Kidney epithelial cell (primary cell): ENCODE measurements around the gene PLXNA4. TPM values are rescaled to one million over a fixed set of nuclear protein-coding genes. Genes with fewer than 3 reads are reported as not detected.

Experiments
- DNase-seq: peaks from one replicate; pipeline ENCODE4 v3.0.0-alpha.2; 2010; ENCODE audit warnings: low read depth
- H3K27me3 ChIP-seq: 2 replicates; pipeline ENCODE4 v1.6.0; 2011; ENCODE audit warnings: low read length; ENCODE audit not compliant: control insufficient read depth, insufficient read depth
- H3K36me3 ChIP-seq: 2 replicates; pipeline ENCODE4 v1.5.1; 2011; ENCODE audit warnings: low read length; ENCODE audit not compliant: control insufficient read depth, insufficient read depth
- H3K4me3 ChIP-seq: 2 replicates; pipeline ENCODE4 v1.5.1; 2011; ENCODE audit warnings: low read depth, mild to moderate bottlenecking, control low read depth, low read length
- total RNA-seq: library from RNA; depleted of rRNA; stranded (reverse); fragments of >200 nt; gene quantifications from 2 replicates; pipeline ENCODE4 v1.2.3, GENCODE V29; 2015
- TF ChIP-seq, protein P1 (sequence below): IDR thresholded peaks from 2 replicates; pipeline ENCODE4 v1.5.1; 2011; ENCODE audit warnings: mild to moderate bottlenecking, moderate library complexity, low read length, control low read depth, inconsistent platforms; ENCODE audit not compliant: insufficient read depth, poor library complexity, severe bottlenecking

Gene PLXNA4
- total RNA-seq, 1 donor from 2014 or later = 5.9 TPM

DNA sequence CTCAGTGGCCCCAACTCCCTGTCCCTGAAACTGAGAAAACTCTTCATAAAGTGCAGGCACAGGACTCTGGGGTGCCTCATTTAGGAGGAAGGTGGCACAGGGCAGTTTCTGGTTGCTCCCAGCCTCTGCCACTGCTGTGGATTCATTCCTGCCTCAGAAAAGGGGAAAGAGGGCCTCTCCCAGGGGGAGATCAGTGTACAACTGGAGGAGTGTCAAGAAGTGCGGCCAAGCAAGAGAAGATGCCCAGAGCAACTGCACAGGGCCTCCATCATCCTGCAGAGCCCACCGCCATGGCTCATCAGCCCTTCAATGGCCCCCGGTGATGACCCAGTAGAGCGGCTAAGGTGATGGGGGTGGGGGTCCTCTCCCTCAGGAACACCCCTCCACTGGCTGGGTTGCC lies 150.3 kb downstream of the PLXNA4 start:
- TF ChIP-seq, protein P1, sequence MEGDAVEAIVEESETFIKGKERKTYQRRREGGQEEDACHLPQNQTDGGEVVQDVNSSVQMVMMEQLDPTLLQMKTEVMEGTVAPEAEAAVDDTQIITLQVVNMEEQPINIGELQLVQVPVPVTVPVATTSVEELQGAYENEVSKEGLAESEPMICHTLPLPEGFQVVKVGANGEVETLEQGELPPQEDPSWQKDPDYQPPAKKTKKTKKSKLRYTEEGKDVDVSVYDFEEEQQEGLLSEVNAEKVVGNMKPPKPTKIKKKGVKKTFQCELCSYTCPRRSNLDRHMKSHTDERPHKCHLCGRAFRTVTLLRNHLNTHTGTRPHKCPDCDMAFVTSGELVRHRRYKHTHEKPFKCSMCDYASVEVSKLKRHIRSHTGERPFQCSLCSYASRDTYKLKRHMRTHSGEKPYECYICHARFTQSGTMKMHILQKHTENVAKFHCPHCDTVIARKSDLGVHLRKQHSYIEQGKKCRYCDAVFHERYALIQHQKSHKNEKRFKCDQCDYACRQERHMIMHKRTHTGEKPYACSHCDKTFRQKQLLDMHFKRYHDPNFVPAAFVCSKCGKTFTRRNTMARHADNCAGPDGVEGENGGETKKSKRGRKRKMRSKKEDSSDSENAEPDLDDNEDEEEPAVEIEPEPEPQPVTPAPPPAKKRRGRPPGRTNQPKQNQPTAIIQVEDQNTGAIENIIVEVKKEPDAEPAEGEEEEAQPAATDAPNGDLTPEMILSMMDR = no peak
- DNase-seq = no peak
- H3K27me3 ChIP-seq = no peaks in the 10 kb centered on the region
- H3K36me3 ChIP-seq = no peaks in the 10 kb centered on the region
- no peak overlapping the region for H3K4me3 ChIP-seq

DNA sequence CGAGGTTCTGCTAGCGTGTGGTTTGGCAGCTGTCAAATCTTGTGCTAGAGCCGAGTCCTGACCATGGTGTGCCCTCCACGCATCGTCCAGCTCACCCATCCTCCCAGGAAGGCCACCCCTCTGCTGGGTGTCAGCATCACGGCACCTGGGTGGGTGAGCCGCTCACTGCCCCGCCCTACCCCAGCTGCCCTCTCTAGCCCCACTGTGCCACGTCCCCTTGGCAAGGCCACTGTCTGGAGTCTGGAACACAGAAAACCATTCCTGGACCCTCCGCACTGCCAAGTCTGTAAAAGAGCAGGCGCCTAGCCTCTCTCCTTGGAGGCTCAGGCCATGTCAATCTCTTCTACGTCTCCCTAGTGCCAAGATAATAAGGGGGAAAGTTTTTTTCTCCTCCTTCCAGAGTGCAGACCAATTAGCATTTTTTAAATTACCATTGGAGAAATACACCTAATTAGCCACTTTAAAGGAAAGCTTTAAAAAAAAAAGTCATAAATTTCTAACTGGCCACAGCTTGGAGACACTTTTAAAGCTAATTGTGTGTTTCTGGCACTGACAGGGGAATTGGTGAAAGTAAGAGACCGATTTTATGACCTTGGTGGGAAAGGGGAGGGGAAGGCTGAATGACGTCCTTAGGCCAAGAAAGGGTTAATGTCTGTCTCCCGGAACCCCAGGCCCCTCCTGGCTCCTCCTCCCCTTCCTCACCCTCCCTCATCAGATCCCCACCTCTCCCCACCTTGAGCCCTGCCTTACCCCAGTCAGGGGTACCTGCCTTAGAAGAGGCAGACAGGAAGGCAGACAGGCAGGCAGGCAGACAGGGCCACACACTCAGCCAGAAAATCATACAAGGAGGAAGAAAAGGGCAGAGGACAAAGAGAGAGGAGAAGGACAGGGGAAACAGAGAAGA lies 151.2 kb downstream of the PLXNA4 start:
- Histone ChIP-seq H3K27me3 (no peaks in the 10 kb centered on the region), H3K4me3 (no peak overlapping the region), H3K36me3 (no peaks in the 10 kb centered on the region)
- TF ChIP-seq, protein P1 = no peak
- DNase-seq = no peak

DNA sequence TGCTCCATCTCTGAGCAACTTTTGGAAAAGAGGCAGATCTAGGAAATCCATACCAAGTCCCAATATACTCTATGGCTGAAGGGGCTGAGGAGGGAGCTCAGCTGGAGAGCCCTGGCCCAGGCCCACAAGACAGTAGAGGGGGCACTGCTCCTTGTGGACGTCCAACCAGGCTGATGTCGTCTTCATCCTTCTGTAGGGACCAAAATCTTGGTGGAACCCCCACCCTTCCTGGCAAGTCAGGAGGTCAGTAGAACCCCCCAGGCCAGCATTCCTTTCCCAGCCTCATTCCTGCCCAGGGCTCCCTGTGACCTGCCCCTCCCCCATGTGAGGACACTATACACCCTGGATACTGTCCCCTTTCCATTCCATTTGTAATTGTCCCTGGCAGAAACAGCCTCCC lies 152.0 kb downstream of the PLXNA4 start:
- no peak for DNase-seq
- no peaks in the 10 kb centered on the region for H3K36me3 ChIP-seq
- TF ChIP-seq, protein P1 = no peak
- H3K4me3 ChIP-seq = no peak overlapping the region
- no peaks in the 10 kb centered on the region for H3K27me3 ChIP-seq

DNA sequence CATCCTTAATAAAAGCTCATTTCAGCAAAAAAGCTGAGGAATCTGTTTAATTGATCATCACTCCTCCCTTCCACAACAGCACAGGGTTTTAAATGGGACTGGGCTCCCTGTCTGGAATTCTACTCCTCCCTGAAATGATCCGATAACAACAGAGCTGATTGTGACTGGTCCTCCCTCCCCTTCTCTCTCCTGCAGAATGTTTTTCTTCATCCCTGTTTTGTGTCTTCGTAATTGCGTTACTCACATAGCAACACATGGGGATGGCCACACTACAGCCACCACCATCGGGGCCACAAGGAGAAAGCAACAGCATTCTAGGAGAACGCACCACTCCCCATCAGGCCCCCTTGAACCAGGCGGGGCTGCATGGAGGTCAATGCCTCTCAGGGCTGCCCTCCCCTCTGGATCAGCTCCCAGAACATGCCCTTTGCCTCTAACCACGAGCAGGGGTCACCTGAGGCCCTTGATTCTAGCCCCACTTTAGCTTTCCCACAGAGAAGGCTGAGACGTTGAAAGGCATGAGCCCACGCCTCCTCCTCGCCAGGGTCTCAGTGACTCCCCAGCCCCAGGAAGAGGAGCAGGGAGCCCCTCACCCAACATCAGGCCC lies 152.6 kb downstream of the PLXNA4 start:
- Histone ChIP-seq H3K4me3 (no peak overlapping the region), H3K27me3 (no peaks in the 10 kb centered on the region), H3K36me3 (no peaks in the 10 kb centered on the region)
- TF ChIP-seq, protein P1 = no peak
- no peak for DNase-seq

DNA sequence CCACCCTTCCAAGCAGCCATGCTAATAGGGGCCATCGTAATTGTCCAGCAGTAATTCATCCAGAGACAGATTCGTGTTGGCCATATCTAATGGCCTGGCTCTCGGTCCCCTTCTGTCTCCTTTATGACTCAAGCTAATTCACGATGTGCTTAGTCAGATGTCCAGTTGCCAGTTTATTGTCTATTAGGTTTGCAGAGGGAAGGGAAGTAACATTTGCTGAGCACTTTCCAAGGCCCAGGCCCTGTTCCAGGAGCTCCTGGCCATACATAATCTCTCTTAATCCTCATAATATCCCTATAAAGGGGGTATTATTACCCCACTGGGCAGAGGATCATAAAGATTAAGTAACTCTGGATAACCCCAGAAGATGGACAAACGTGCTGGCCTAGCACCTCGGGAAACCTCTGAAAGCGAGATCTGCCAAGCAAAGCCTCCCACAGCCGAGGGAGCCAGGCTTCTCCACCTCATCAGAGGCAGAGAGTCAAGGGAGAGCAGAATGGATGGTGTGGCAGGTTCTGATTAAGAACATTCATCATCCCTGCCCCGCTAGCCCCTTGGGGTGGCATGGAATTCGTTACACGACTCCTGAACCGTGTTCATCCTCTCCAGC lies 153.7 kb downstream of the PLXNA4 start:
- H3K36me3 ChIP-seq = no peaks in the 10 kb centered on the region
- TF ChIP-seq, protein P1 = no peak
- H3K4me3 ChIP-seq = no peak overlapping the region
- DNase-seq = no peak
- H3K27me3 ChIP-seq = peaks cover 4% of the 10 kb centered on the region
